GM23338 (cell line): ENCODE data around the gene EIF2D.

Source experiments
- CREB1 ChIP-seq: fragments of 250-450 bp; sonication (Bioruptor Pico); IDR thresholded peaks from 2 replicates; pipeline ENCODE4 v1.5.0; 2020; ENCODE audit warnings: low read depth, mild to moderate bottlenecking, moderate library complexity
- CTCF ChIP-seq, 2 experiments: fragments of 200-600 bp in 1 of 2; sonication (generic) in 1 of 2; conservative IDR thresholded peaks; 2 replicates each; pipeline versions ENCODE4 v1.5.1 to v1.6.1; 2016 to 2017; ENCODE audit warnings: antibody characterized with exemption in 2 of 2, low read depth in 2 of 2, mild to moderate bottlenecking in 2 of 2, moderate library complexity in 1 of 2
- ETS1 ChIP-seq: IDR thresholded peaks from 2 replicates; pipeline ENCODE4 v1.6.1; 2016; ENCODE audit warnings: antibody characterized with exemption
- EZH2 ChIP-seq: fragments of 200-600 bp; sonication (generic); IDR thresholded peaks from one replicate; pipeline ENCODE4 v1.8.0; 2017; ENCODE audit warnings: antibody characterized with exemption, mild to moderate bottlenecking, low read depth; ENCODE audit not compliant: unreplicated experiment
- EZH2phosphoT487 ChIP-seq: fragments of 200-600 bp; sonication (generic); IDR thresholded peaks from one replicate; pipeline ENCODE4 v1.8.1; 2018; ENCODE audit warnings: antibody characterized with exemption; ENCODE audit not compliant: unreplicated experiment
- JUNB ChIP-seq: IDR thresholded peaks from one replicate; pipeline ENCODE4 v1.6.1; 2016; ENCODE audit warnings: antibody characterized with exemption; ENCODE audit not compliant: unreplicated experiment
- NANOG ChIP-seq: IDR thresholded peaks from 2 replicates; pipeline ENCODE4 v1.6.1; 2016; ENCODE audit warnings: antibody characterized with exemption, borderline replicate concordance
- POLR2AphosphoS5 ChIP-seq: IDR thresholded peaks from 2 replicates; pipeline ENCODE4 v1.6.1; 2016; ENCODE audit warnings: antibody characterized with exemption, low read depth
- REST ChIP-seq: IDR thresholded peaks from one replicate; pipeline ENCODE4 v1.6.1; 2018; ENCODE audit warnings: antibody characterized with exemption; ENCODE audit not compliant: unreplicated experiment
- ZNF331 ChIP-seq: fragments of 250-450 bp; sonication (Bioruptor Pico); IDR thresholded peaks from 2 replicates; pipeline ENCODE4 v1.5.0; 2020; ENCODE audit warnings: low read depth, mild to moderate bottlenecking, moderate library complexity

DNA sequence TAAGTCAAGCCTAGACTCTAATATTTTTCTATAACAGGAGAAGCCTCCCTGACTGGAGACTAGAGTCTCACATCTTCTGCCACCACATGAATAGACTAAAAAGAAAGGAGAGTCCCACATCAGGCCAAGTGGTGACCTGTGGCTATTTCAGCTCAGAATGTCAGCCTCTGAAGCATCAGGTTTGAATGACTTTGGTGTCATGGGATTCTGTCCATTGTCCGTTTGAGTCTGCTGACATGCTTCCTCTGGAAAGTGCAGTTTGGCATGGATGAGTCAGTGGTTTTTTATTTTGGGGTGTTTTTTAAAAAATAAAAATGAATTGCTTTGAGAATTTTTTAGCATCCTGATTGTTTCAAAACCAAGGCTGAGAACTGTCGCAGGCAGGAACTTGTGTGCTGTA lies 42.6 kb upstream of the EIF2D start:
- TF ChIP-seq POLR2AphosphoS5, result no peak
- no peak for TF ChIP-seq EZH2
- no peak for TF ChIP-seq CTCF (conservative IDR thresholded peaks at IDR 0.05; ENCODE audit: low read depth in 2 of 2)
- TF ChIP-seq EZH2phosphoT487, result no peak
- TF ChIP-seq CREB1, result no peak
- TF ChIP-seq JUNB, result no peak
- TF ChIP-seq REST, result no peak
- TF ChIP-seq ETS1, result no peak
- no peak for TF ChIP-seq ZNF331
- TF ChIP-seq NANOG, result no peak
